Ascending aorta (tissue), 2 donors: ENCODE measurements around the gene TBC1D1. TPM values are rescaled to one million over a fixed set of nuclear protein-coding genes. Genes with fewer than 3 reads are reported as not detected.

Source experiments
- DNase-seq, 2 donors: peaks; one replicate each; pipeline ENCODE4 v3.0.0-alpha.2; 2019; ENCODE audit warnings: low spot score in 2 of 2
- H3K27ac ChIP-seq, 2 donors: fragments of 200-600 bp; sonication (generic); one replicate each; pipeline ENCODE4 v1.5.1; 2016 to 2017; ENCODE audit warnings: mild to moderate bottlenecking in 1 of 2
- H3K27me3 ChIP-seq: fragments of 200-600 bp; sonication (generic); one replicate; pipeline ENCODE4 v1.5.1; 2017
- H3K36me3 ChIP-seq, 2 donors: fragments of 200-600 bp; sonication (generic); one replicate each; pipeline ENCODE4 v1.5.1; 2016
- H3K4me1 ChIP-seq, 2 donors: fragments of 200-600 bp; sonication (generic); one replicate each; pipeline ENCODE4 v1.5.1; 2016 to 2017; ENCODE audit warnings: mild to moderate bottlenecking in 1 of 2
- H3K4me3 ChIP-seq, 2 donors: fragments of 200-600 bp; sonication (generic); one replicate each; pipeline ENCODE4 v1.5.1; 2016 to 2017; ENCODE audit warnings: mild to moderate bottlenecking in 1 of 2
- H3K9me3 ChIP-seq, 2 donors: fragments of 200-600 bp; sonication (generic); one replicate each; pipeline ENCODE4 v1.5.1; 2016
- intact Hi-C: fragments of 100-400 bp; cut with DNase I; formaldehyde crosslinking; loops from one replicate; pipeline ENCODE4 v1.15.1; 2023
- total RNA-seq: library from RNA; depleted of rRNA; stranded (reverse); fragments of >200 nt; gene quantifications from one replicate; pipeline ENCODE4 v1.1.0, GENCODE V29; 2016
- TF ChIP-seq, protein P1 (sequence below), 3 experiments: fragments of 200-600 bp in 2 of 3; fragments of 450-650 bp in 1 of 3; sonication (generic) in 2 of 3; IDR thresholded peaks; one replicate each; pipeline ENCODE4 v1.5.1; 2016 to 2019; ENCODE audit warnings: antibody characterized with exemption in 3 of 3, mild to moderate bottlenecking in 1 of 3, moderate library complexity in 1 of 3

TBC1D1 gene
- total RNA-seq, 1 donor from 2014 or later, result 132 TPM

- Histone ChIP-seq H3K4me3 (no peak overlapping the region), H3K4me1 (peaks cover 0 to 15% of the 10 kb centered on the region in 2 donors), H3K36me3 (peaks cover 41 to 55% of the 10 kb centered on the region in 2 donors), H3K27me3 (no peaks in the 10 kb centered on the region), H3K27ac (no peak overlapping the region), H3K9me3 (no peaks in the 10 kb centered on the region)
- no peak for DNase-seq
- intact Hi-C loops, result loop anchor here (5.0 kb wide), 2 partner anchors 37 to 62 kb away; no protein-coding TSS in a partner anchor
- TF ChIP-seq, protein P1, sequence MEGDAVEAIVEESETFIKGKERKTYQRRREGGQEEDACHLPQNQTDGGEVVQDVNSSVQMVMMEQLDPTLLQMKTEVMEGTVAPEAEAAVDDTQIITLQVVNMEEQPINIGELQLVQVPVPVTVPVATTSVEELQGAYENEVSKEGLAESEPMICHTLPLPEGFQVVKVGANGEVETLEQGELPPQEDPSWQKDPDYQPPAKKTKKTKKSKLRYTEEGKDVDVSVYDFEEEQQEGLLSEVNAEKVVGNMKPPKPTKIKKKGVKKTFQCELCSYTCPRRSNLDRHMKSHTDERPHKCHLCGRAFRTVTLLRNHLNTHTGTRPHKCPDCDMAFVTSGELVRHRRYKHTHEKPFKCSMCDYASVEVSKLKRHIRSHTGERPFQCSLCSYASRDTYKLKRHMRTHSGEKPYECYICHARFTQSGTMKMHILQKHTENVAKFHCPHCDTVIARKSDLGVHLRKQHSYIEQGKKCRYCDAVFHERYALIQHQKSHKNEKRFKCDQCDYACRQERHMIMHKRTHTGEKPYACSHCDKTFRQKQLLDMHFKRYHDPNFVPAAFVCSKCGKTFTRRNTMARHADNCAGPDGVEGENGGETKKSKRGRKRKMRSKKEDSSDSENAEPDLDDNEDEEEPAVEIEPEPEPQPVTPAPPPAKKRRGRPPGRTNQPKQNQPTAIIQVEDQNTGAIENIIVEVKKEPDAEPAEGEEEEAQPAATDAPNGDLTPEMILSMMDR (IDR thresholded peaks at IDR 0.05), result no peak
Measured at GRCh38 chr4:38133711-38134480, 243.0 kb downstream of the TBC1D1 start.

GRCh38 chr4:38135201-38135600 is 244.3 kb downstream of the TBC1D1 start:
- intact Hi-C loops, result no loop called here
- H3K36me3 ChIP-seq, result peaks cover 46 to 63% of the 10 kb centered on the region in 2 donors
- DNase-seq, result no peak

DNA sequence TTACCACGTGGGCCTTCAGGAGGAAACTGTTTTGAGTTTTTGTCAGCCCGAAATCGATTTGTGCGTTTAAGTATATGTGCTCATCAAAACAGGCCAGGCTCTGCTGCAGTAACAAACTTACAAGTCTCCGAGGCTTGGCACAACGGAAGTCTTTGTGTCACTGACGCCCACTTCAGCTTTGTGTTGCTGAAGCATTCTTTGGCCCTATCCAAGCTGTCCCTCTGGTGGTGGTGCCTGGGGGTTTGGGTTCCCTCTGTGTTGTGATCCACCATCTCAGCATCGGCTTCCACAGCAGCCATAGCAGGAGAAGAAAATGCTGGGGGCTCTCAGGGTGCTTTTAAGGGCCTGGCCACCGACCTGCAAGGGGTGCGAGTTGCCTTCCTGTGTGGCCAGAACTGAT is 245.7 kb downstream of the TBC1D1 start:
- DNase-seq, result no peak
- no peak overlapping the region for H3K27ac ChIP-seq
- H3K4me3 ChIP-seq, result no peak overlapping the region
- H3K36me3 ChIP-seq, result peaks cover 51 to 71% of the 10 kb centered on the region in 2 donors
- intact Hi-C loops, result no loop called here
- peaks cover 0 to 8% of the 10 kb centered on the region in 2 donors for H3K4me1 ChIP-seq
- TF ChIP-seq, protein P1 (IDR thresholded peaks at IDR 0.05), result no peak
- H3K9me3 ChIP-seq, result no peaks in the 10 kb centered on the region
- H3K27me3 ChIP-seq, result no peaks in the 10 kb centered on the region

More at GRCh38 chr4:38135201-38135600, 244.3 kb downstream of the TBC1D1 start:
- H3K27ac ChIP-seq, result no peak overlapping the region
- no peaks in the 10 kb centered on the region for H3K27me3 ChIP-seq
- H3K4me3 ChIP-seq, result no peak overlapping the region
- peaks cover 0 to 11% of the 10 kb centered on the region in 2 donors for H3K4me1 ChIP-seq
- H3K9me3 ChIP-seq, result no peaks in the 10 kb centered on the region
- TF ChIP-seq, protein P1 (IDR thresholded peaks at IDR 0.05), result no peak

GRCh38 chr4:38137080-38137479 is 246.2 kb downstream of the TBC1D1 start:
- Histone ChIP-seq H3K4me1 (peaks cover 0 to 4% of the 10 kb centered on the region in 2 donors), H3K4me3 (no peak overlapping the region), H3K27ac (no peak overlapping the region), H3K36me3 (peaks cover 51 to 71% of the 10 kb centered on the region in 2 donors), H3K27me3 (no peaks in the 10 kb centered on the region), H3K9me3 (no peaks in the 10 kb centered on the region)
- intact Hi-C loops, result no loop called here
- TF ChIP-seq, protein P1 (IDR thresholded peaks at IDR 0.05), result no peak
- DNase-seq, result no peak

GRCh38 chr4:38138363-38138762 is 247.5 kb downstream of the TBC1D1 start:
- H3K4me1 ChIP-seq, result no peaks in the 10 kb centered on the region
- H3K36me3 ChIP-seq, result peaks cover 47 to 73% of the 10 kb centered on the region in 2 donors
- no peak overlapping the region for H3K27ac ChIP-seq
- H3K27me3 ChIP-seq, result no peaks in the 10 kb centered on the region
- TF ChIP-seq, protein P1 (IDR thresholded peaks at IDR 0.05), result no peak
- DNase-seq, result no peak
- H3K9me3 ChIP-seq, result no peaks in the 10 kb centered on the region
- no peak overlapping the region for H3K4me3 ChIP-seq
- intact Hi-C loops, result no loop called here
